Hepatocyte (in vitro differentiated cells): Measurements from ENCODE around the gene SOX8. TPM values are rescaled to one million over a fixed set of nuclear protein-coding genes. Genes with fewer than 3 reads are reported as not detected.

Source experiments
- DNase-seq: peaks from one replicate; pipeline ENCODE4 v3.0.0-alpha.2; 2016; ENCODE audit warnings: low spot score
- H2AFZ ChIP-seq: fragments of 200-600 bp; sonication (generic); 2 replicates; pipeline ENCODE4 v1.6.0; 2016; ENCODE audit warnings: antibody characterized with exemption, mild to moderate bottlenecking
- H3K27ac ChIP-seq: fragments of 200-600 bp; sonication (generic); 2 replicates; pipeline ENCODE4 v1.5.1; 2016; ENCODE audit warnings: mild to moderate bottlenecking
- H3K27me3 ChIP-seq: fragments of 200-600 bp; sonication (generic); 2 replicates; pipeline ENCODE4 v1.6.1; 2016
- H3K36me3 ChIP-seq: fragments of 200-600 bp; sonication (generic); replicated peaks from 2 replicates; pipeline ENCODE4 v1.5.1; 2016; ENCODE audit warnings: low read depth; ENCODE audit not compliant: insufficient read depth
- H3K4me1 ChIP-seq: fragments of 200-600 bp; sonication (generic); 2 replicates; pipeline ENCODE4 v1.5.1; 2016; ENCODE audit warnings: mild to moderate bottlenecking, moderate library complexity; ENCODE audit not compliant: insufficient read depth
- H3K4me2 ChIP-seq: fragments of 200-600 bp; sonication (generic); 2 replicates; pipeline ENCODE4 v1.6.0; 2016
- H3K4me3 ChIP-seq: fragments of 200-600 bp; sonication (generic); 2 replicates; pipeline ENCODE4 v1.5.1; 2016; ENCODE audit warnings: mild to moderate bottlenecking
- H3K79me2 ChIP-seq: fragments of 200-600 bp; sonication (generic); 2 replicates; pipeline ENCODE4 v1.6.0; 2017; ENCODE audit warnings: mild to moderate bottlenecking
- H3K9me2 ChIP-seq: fragments of 200-600 bp; sonication (generic); replicated peaks from 2 replicates; pipeline ENCODE4 v1.6.0; 2017; ENCODE audit warnings: mild to moderate bottlenecking; ENCODE audit not compliant: insufficient read depth
- H3K9me3 ChIP-seq: fragments of 200-600 bp; sonication (generic); 2 replicates; pipeline ENCODE4 v1.5.1; 2016; ENCODE audit warnings: low read depth, mild to moderate bottlenecking
- H4K20me1 ChIP-seq: fragments of 200-600 bp; sonication (generic); 2 replicates; pipeline ENCODE4 v1.6.0; 2016; ENCODE audit warnings: mild to moderate bottlenecking; ENCODE audit not compliant: insufficient read depth, poor library complexity, severe bottlenecking
- EZH2 ChIP-seq: fragments of 200-600 bp; sonication (generic); IDR thresholded peaks from 2 replicates; pipeline ENCODE4 v1.6.1; 2016; ENCODE audit warnings: antibody characterized with exemption, mild to moderate bottlenecking, borderline replicate concordance
- EZH2phosphoT487 ChIP-seq: fragments of 200-600 bp; sonication (generic); IDR thresholded peaks from one replicate; pipeline ENCODE4 v1.6.1; 2018; ENCODE audit warnings: antibody characterized with exemption, mild to moderate bottlenecking, low read depth, moderate library complexity; ENCODE audit not compliant: unreplicated experiment, severe bottlenecking
- WGBS: methylation state at CpG from one replicate; pipeline ENCODE4 v1.1.6; 2016; ENCODE audit warnings: low lambda C conversion rate; ENCODE audit errors: missing lambda C conversion rate; 5-methylcytosine and 5-hydroxymethylcytosine counted together
- polyA plus RNA-seq: library from polyadenylated mRNA; unstranded; fragments of >200 nt; fragmentation: Nextera tagmentation; extraction: Ambion mirVana; gene quantifications from 2 replicates; pipeline ENCODE4 v1.2.1, GENCODE V29; 2016
- total RNA-seq: library from RNA; depleted of rRNA; stranded (reverse); fragments of >200 nt; gene quantifications from 2 replicates; pipeline ENCODE4 v1.2.3, GENCODE V29; 2014
- TF ChIP-seq, protein P1 (sequence below): fragments of 200-600 bp; sonication (generic); IDR thresholded peaks from 2 replicates; pipeline ENCODE4 v1.5.1; 2016; ENCODE audit warnings: antibody characterized with exemption, mild to moderate bottlenecking; ENCODE audit not compliant: poor library complexity

Gene SOX8
- total and polyA plus RNA-seq, 2 experiments from 2014 or later, result 3.8 to 4.7 TPM

- H3K36me3 ChIP-seq, result no peaks in the 10 kb centered on the region
- H3K4me3 ChIP-seq, result peak overlapping the region; percentile 47
- TF ChIP-seq, protein P1, sequence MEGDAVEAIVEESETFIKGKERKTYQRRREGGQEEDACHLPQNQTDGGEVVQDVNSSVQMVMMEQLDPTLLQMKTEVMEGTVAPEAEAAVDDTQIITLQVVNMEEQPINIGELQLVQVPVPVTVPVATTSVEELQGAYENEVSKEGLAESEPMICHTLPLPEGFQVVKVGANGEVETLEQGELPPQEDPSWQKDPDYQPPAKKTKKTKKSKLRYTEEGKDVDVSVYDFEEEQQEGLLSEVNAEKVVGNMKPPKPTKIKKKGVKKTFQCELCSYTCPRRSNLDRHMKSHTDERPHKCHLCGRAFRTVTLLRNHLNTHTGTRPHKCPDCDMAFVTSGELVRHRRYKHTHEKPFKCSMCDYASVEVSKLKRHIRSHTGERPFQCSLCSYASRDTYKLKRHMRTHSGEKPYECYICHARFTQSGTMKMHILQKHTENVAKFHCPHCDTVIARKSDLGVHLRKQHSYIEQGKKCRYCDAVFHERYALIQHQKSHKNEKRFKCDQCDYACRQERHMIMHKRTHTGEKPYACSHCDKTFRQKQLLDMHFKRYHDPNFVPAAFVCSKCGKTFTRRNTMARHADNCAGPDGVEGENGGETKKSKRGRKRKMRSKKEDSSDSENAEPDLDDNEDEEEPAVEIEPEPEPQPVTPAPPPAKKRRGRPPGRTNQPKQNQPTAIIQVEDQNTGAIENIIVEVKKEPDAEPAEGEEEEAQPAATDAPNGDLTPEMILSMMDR, result no peak
- no peak for TF ChIP-seq EZH2
- peak overlapping the region; percentile 91 for H3K27ac ChIP-seq
- no peak for DNase-seq
- peak overlapping the region; percentile 79 for H2AFZ ChIP-seq
- no peaks in the 10 kb centered on the region for H3K27me3 ChIP-seq
- peak overlapping the region; percentile 97 for H3K4me2 ChIP-seq
- H3K4me1 ChIP-seq, result peaks cover 18% of the 10 kb centered on the region
- under 1% methylated on average over 22 of the region's 42 CpGs for WGBS
- H4K20me1 ChIP-seq, result no peaks in the 10 kb centered on the region
- H3K9me3 ChIP-seq, result no peaks in the 10 kb centered on the region
- peaks cover 37% of the 10 kb centered on the region for H3K79me2 ChIP-seq
- no peaks in the 10 kb centered on the region for H3K9me2 ChIP-seq
Measured at GRCh38 chr16:970386-970765, 11.2 kb upstream of the SOX8 start.

- peak within 1 kb of the TSS; percentile 79 for H2AFZ ChIP-seq
Measured at GRCh38 chr16:970766-971581, 10.6 kb upstream of the SOX8 start, which contains the start of gene LMF1. Gene LMF1, minus strand, starts transcription at chr16:970984. Its CDS starts 4 bp downstream, at chr16:970980.

DNA sequence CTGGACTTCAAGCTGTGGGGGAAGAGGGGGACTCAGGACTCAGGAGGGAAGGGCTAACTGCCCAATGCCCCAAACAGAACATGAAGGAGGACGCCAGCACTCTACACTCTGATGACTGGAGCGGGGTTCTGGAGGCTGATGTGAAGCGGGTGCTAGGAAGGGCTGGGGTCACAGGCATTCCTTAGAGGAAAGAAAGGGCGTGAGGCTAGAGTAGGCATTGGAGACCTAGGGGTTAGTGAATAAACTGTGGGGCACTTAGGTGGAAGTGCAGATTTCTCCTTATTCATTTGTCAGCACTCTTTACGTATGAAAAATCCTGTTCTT lies 10.0 kb upstream of the SOX8 start:
- peaks cover 18% of the 10 kb centered on the region for H3K4me1 ChIP-seq
- no peak overlapping the region for H2AFZ ChIP-seq
- H3K4me2 ChIP-seq, result peak overlapping the region; percentile 77
- H3K36me3 ChIP-seq, result no peaks in the 10 kb centered on the region
- H3K4me3 ChIP-seq, result no peak overlapping the region
- TF ChIP-seq, protein P1, result no peak
- no peak for TF ChIP-seq EZH2phosphoT487
- TF ChIP-seq EZH2, result no peak
- no peaks in the 10 kb centered on the region for H4K20me1 ChIP-seq
- WGBS, result 95% methylated on average over 5 of the region's 5 CpGs
- H3K27ac ChIP-seq, result no peak overlapping the region
- H3K79me2 ChIP-seq, result peaks cover 25% of the 10 kb centered on the region
- no peaks in the 10 kb centered on the region for H3K9me3 ChIP-seq
- DNase-seq, result no peak
- H3K9me2 ChIP-seq, result no peaks in the 10 kb centered on the region
- no peaks in the 10 kb centered on the region for H3K27me3 ChIP-seq

More at GRCh38 chr16:970766-971581, 10.6 kb upstream of the SOX8 start, which contains the start of gene LMF1:
- H3K4me3 ChIP-seq, result peak within 1 kb of the TSS; percentile 47
- no peaks in the 10 kb centered on the region for H4K20me1 ChIP-seq
- H3K79me2 ChIP-seq, result peaks cover 31% of the 10 kb centered on the region
- H3K9me2 ChIP-seq, result no peaks in the 10 kb centered on the region
- no peaks in the 10 kb centered on the region for H3K36me3 ChIP-seq
- peak within 1 kb of the TSS; percentile 91 for H3K27ac ChIP-seq
- TF ChIP-seq, protein P1, result no peak
- TF ChIP-seq EZH2phosphoT487, result no peak
- TF ChIP-seq EZH2, result no peak
- no peaks in the 10 kb centered on the region for H3K27me3 ChIP-seq
- peak within 1 kb of the TSS; percentile 97 for H3K4me2 ChIP-seq
- no peaks in the 10 kb centered on the region for H3K9me3 ChIP-seq
- peaks cover 18% of the 10 kb centered on the region for H3K4me1 ChIP-seq
- peak; percentile 96 for DNase-seq
- 7% methylated on average over 56 of the region's 71 CpGs for WGBS
